GM23338 (cell line): Measurements from ENCODE around the gene HMGCS2. TPM values are rescaled to one million over a fixed set of nuclear protein-coding genes. Genes with fewer than 3 reads are reported as not detected.

Source experiments
- ETS1 ChIP-seq: IDR thresholded peaks from 2 replicates; pipeline ENCODE4 v1.6.1; 2016; ENCODE audit warnings: antibody characterized with exemption
- EZH2 ChIP-seq: fragments of 200-600 bp; sonication (generic); IDR thresholded peaks from one replicate; pipeline ENCODE4 v1.8.0; 2017; ENCODE audit warnings: antibody characterized with exemption, mild to moderate bottlenecking, low read depth; ENCODE audit not compliant: unreplicated experiment
- JUNB ChIP-seq: IDR thresholded peaks from one replicate; pipeline ENCODE4 v1.6.1; 2016; ENCODE audit warnings: antibody characterized with exemption; ENCODE audit not compliant: unreplicated experiment
- NANOG ChIP-seq: IDR thresholded peaks from 2 replicates; pipeline ENCODE4 v1.6.1; 2016; ENCODE audit warnings: antibody characterized with exemption, borderline replicate concordance
- REST ChIP-seq: IDR thresholded peaks from one replicate; pipeline ENCODE4 v1.6.1; 2018; ENCODE audit warnings: antibody characterized with exemption; ENCODE audit not compliant: unreplicated experiment
- ZNF462 ChIP-seq: fragments of 250-450 bp; sonication (Bioruptor Pico); IDR thresholded peaks from 2 replicates; pipeline ENCODE4 v1.5.0; 2020; ENCODE audit warnings: mild to moderate bottlenecking, moderate library complexity
- polyA plus RNA-seq: library from polyadenylated mRNA; unstranded; fragments of >200 nt; fragmentation: Nextera tagmentation; extraction: Ambion mirVana; gene quantifications from 2 replicates; pipeline ENCODE4 v1.2.1, GENCODE V29; 2016
- total RNA-seq: library from RNA; depleted of rRNA; stranded (reverse); fragments of >200 nt; shearing (Covaris generic); gene quantifications from 2 replicates; pipeline ENCODE4 v1.2.3, GENCODE V29; 2014

The HMGCS2 gene
- total and polyA plus RNA-seq, 2 experiments from 2014 or later: not detected

- no peak for TF ChIP-seq ZNF462 (CRISPR knock-in tag)
- no peak for TF ChIP-seq NANOG
- no peak for TF ChIP-seq REST
- no peak for TF ChIP-seq EZH2
- TF ChIP-seq JUNB: no peak
- no peak for TF ChIP-seq ETS1
These were observed 2.3 kb downstream of the HMGCS2 start (continued) for GRCh38 chr1:119766374-119766794.
